GM18499 (cell line): ENCODE results near the gene ADCY3.
"Not testable (repeated sequence)": the region's sequence is repeated elsewhere in the genome, so short reads cannot be mapped to it uniquely, and the experiment has no call there.

ENCODE experiments used
- ATAC-seq: cut with Tn5 transposase; IDR thresholded peaks from one replicate; pipeline ENCODE4 v1.9.1; 2021; ENCODE audit warnings: moderate number of reproducible peaks; ENCODE audit not compliant: insufficient read depth, unreplicated experiment

Gene ADCY3

GRCh38 chr2:24820598-24821432 lies 99.2 kb downstream of the ADCY3 start:
- ATAC-seq: no peak

- ATAC-seq: no peak
Measured at GRCh38 chr2:24820175-24820513, 99.9 kb downstream of the ADCY3 start.

- no peak for ATAC-seq
Measured at GRCh38 chr2:24819442-24820174, 100.4 kb downstream of the ADCY3 start.

GRCh38 chr2:24818721-24819167 lies 101.3 kb downstream of the ADCY3 start:
- ATAC-seq: no peak

GRCh38 chr2:24816884-24817283 lies 103.2 kb downstream of the ADCY3 start:
- ATAC-seq: no peak

- no peak for ATAC-seq
Measured at GRCh38 chr2:24816404-24816803, 103.6 kb downstream of the ADCY3 start.

GRCh38 chr2:24815171-24815570 lies 104.9 kb downstream of the ADCY3 start:
- ATAC-seq: no peak

GRCh38 chr2:24814516-24814915 lies 105.5 kb downstream of the ADCY3 start:
- ATAC-seq: no peak

- no peak for ATAC-seq
Measured at GRCh38 chr2:24813691-24814137, 106.3 kb downstream of the ADCY3 start.

GRCh38 chr2:24809316-24810007 lies 110.6 kb downstream of the ADCY3 start:
- ATAC-seq: no peak

GRCh38 chr2:24806661-24807036 lies 113.4 kb downstream of the ADCY3 start:
- no peak for ATAC-seq

- ATAC-seq: not testable (repeated sequence)
Measured at GRCh38 chr2:24805811-24806660, 114.0 kb downstream of the ADCY3 start.

GRCh38 chr2:24800487-24800886 lies 119.5 kb downstream of the ADCY3 start:
- ATAC-seq: not testable (repeated sequence)

GRCh38 chr2:24797644-24798043 lies 122.4 kb downstream of the ADCY3 start:
- ATAC-seq: no peak

GRCh38 chr2:24793761-24794435 lies 126.1 kb downstream of the ADCY3 start:
- no peak for ATAC-seq

GRCh38 chr2:24792874-24793760 lies 126.9 kb downstream of the ADCY3 start, which contains the start of the genes CENPO and PTRHD1:
Gene CENPO (plus strand): TSS chr2:24793425. CDS start chr2:24793920, 495 bp downstream.
Gene PTRHD1 (minus strand): TSS chr2:24793391. CDS start chr2:24793377, 14 bp downstream.
- peak; percentile 86 for ATAC-seq

- no peak for ATAC-seq
Measured at GRCh38 chr2:24792542-24792873, 127.5 kb downstream of the ADCY3 start.

- no peak for ATAC-seq
Measured at GRCh38 chr2:24791452-24791851, 128.6 kb downstream of the ADCY3 start.
